K562 (cell line): ENCODE measurements around the gene DPAGT1. TPM values are rescaled to one million over a fixed set of nuclear protein-coding genes. Genes with fewer than 3 reads are reported as not detected.
A peak's percentile ranks its signal among the peaks of the same experiment; 100 is the strongest.

ENCODE experiments used
- CBX1 ChIP-seq: sonication (generic); IDR thresholded peaks from 2 replicates; pipeline ENCODE4 v1.6.1; 2016; ENCODE audit warnings: antibody characterized with exemption, low read depth, mild to moderate bottlenecking
- CHD7 ChIP-seq: fragments of 200-600 bp; sonication (generic); IDR thresholded peaks from one replicate; pipeline ENCODE4 v1.6.1; 2012; ENCODE audit warnings: mild to moderate bottlenecking, low read depth, low read length, inconsistent platforms
- FOXP4 ChIP-seq: sonication (generic); formaldehyde crosslinking; IDR thresholded peaks from 2 replicates; pipeline ENCODE4 v1.8.0; 2022; ENCODE audit warnings: mild to moderate bottlenecking, missing genetic modification reagents, borderline replicate concordance
- HDAC3 ChIP-seq: fragments of 450-650 bp; IDR thresholded peaks from 2 replicates; pipeline ENCODE4 v1.6.1; 2018; ENCODE audit warnings: borderline replicate concordance, mild to moderate bottlenecking, moderate library complexity; ENCODE audit not compliant: partially characterized antibody
- JUN ChIP-seq, 2 experiments: sonication (generic) in 1 of 2; formaldehyde crosslinking in 1 of 2; IDR thresholded peaks; 2 replicates each; pipeline versions ENCODE4 v1.6.1 to v1.8.0; 2012 to 2022; ENCODE audit warnings: borderline replicate concordance in 2 of 2, mild to moderate bottlenecking in 2 of 2, improper control_type of control experiment in 1 of 2, low read depth in 1 of 2, low read length in 1 of 2, missing genetic modification reagents in 1 of 2
- POLR2AphosphoS2 ChIP-seq: IDR thresholded peaks from 2 replicates; pipeline ENCODE4 v1.6.1; 2012; ENCODE audit warnings: low read length, improper control_type of control experiment
- POU5F1 ChIP-seq: fragments of 150-350 bp; IDR thresholded peaks from 2 replicates; pipeline ENCODE4 v1.6.1; 2014; ENCODE audit warnings: borderline replicate concordance, low read length, low read depth, mild to moderate bottlenecking; ENCODE audit not compliant: partially characterized antibody
- PPARD ChIP-seq: fragments of 250-450 bp; sonication (Bioruptor Pico); IDR thresholded peaks from 2 replicates; pipeline ENCODE4 v1.8.0; 2022; ENCODE audit warnings: inconsistent platforms, mild to moderate bottlenecking, moderate library complexity
- TCF15 ChIP-seq: fragments of 250-450 bp; sonication (Bioruptor Pico); IDR thresholded peaks from 2 replicates; pipeline ENCODE4 v1.8.0; 2022; ENCODE audit warnings: moderate library complexity, mild to moderate bottlenecking, inconsistent platforms
- XRCC4 ChIP-seq: IDR thresholded peaks from one replicate; pipeline ENCODE4 v1.6.1; 2011; ENCODE audit not compliant: insufficient read depth, insufficient read length; ENCODE audit errors: extremely low read depth
- ZFP30 ChIP-seq: fragments of 250-450 bp; sonication (Bioruptor Pico); IDR thresholded peaks from 2 replicates; pipeline ENCODE4 v1.8.0; 2022; ENCODE audit warnings: moderate library complexity, mild to moderate bottlenecking, inconsistent platforms, borderline replicate concordance
- ZNF766 ChIP-seq: fragments of 200-800 bp; sonication (Bioruptor generic); conservative IDR thresholded peaks from 2 replicates; pipeline ENCODE4 v1.6.1; 2016; ENCODE audit warnings: missing genetic modification characterization, missing compliant biosample characterization
- ZSCAN32 ChIP-seq: fragments of 450-650 bp; formaldehyde crosslinking; IDR thresholded peaks from 2 replicates; pipeline ENCODE4 v1.4.0; 2020; ENCODE audit warnings: mild to moderate bottlenecking, moderate library complexity
- polyA plus RNA-seq, 8 experiments: library from polyadenylated mRNA; depleted of rRNA in 4 of 8; stranded (reverse) in 5 of 8; unstranded in 3 of 8; fragments of >200 nt; fragmentation: Nextera tagmentation in 2 of 8; fragmentation: Illumina TruSeq in 1 of 8; extraction: Ambion mirVana in 2 of 8; extraction: Trizol in 1 of 8; gene quantifications; 2 replicates each; pipeline versions ENCODE4 v1.2.1 to v1.2.3, GENCODE V29; 2011 to 2014; ENCODE audit warnings: inconsistent platforms in 1 of 8, missing spikeins in 1 of 8
- total RNA-seq, 7 experiments: library from RNA; depleted of rRNA in 6 of 7; stranded (reverse); fragments of >200 nt in 6 of 7; fragmentation: Illumina TruSeq in 2 of 7; extraction: Trizol in 2 of 7; gene quantifications; 2 replicates each; pipeline versions ENCODE4 v1.2.1 to v1.2.3, GENCODE V29; 2011 to 2021; ENCODE audit warnings: low replicate concordance in 1 of 7

Gene DPAGT1
- total and polyA plus RNA-seq, 9 of the 15 experiments (the other 6 are each of a cell fraction or from before 2014, with no cell fraction given): 29.9 to 135 (median 85.0) TPM

DNA sequence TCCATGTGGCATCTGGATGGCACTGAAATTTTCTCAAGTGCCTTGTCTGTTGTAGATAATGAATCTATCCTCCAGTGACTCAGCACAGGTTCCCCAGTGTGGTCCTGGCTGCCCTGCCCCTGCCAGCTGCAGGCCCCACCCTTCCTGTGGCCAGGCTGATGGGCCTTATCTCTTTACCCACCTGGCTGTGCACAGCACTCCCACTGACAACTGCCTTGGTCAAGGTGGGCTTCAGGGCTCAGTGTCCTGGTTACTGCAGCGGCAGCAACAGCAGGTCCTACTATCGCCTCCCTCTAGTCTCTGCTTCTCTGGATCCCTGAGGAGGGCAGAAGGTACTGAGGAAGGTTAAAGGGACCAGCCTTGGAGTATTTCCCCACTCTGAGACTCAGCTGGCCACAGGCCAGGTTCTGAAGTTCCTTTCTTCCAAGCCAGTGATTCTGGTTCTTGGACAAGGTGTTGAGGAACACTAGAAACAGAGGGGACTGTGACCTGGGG, 13.9 kb downstream of the DPAGT1 start (continued):
- peak; percentile 95 for TF ChIP-seq HDAC3
- no peak for TF ChIP-seq POU5F1
- no peak for TF ChIP-seq PPARD
- no peak for TF ChIP-seq ZSCAN32 (CRISPR knock-in tag)
- TF ChIP-seq ZNF766 (CRISPR knock-in tag): peak; percentile 85; the same call in 1 of the 2 replicates
- peak; percentile 62; the same call in 1 of the 2 replicates for TF ChIP-seq JUN (IDR thresholded peaks at IDR 0.05; ENCODE audit: borderline replicate concordance, low read depth, low read length)
- TF ChIP-seq JUN (CRISPR knock-in tag; IDR thresholded peaks at IDR 0.05; ENCODE audit: borderline replicate concordance): no peak
- TF ChIP-seq TCF15 (CRISPR knock-in tag): no peak
- TF ChIP-seq FOXP4 (CRISPR knock-in tag): no peak
- TF ChIP-seq POLR2AphosphoS2: no peak; the same call in 1 of the 2 replicates
- no peak for TF ChIP-seq CHD7
- no peak for TF ChIP-seq CBX1
- TF ChIP-seq XRCC4: no peak
- no peak for TF ChIP-seq ZFP30
